ENCODE measurements around the gene DMXL2. TPM values are rescaled to one million over a fixed set of nuclear protein-coding genes. Genes with fewer than 3 reads are reported as not detected.
A peak's percentile ranks its signal among the peaks of the same experiment; 100 is the strongest.

DMXL2 gene
- total and polyA plus RNA-seq, 9 of the 15 experiments (the other 6 are each of a cell fraction or from before 2014, with no cell fraction given) = 9.3 to 57.7 (median 30.7) TPM

GRCh38 chr15:51672155-51672687, 49.6 kb upstream of the DMXL2 start (continued):
- TF ChIP-seq HDAC6 (IDR thresholded peaks at IDR 0.05; ENCODE audit: low read depth, low read length) (no peak), RUNX1 (IDR thresholded peaks at IDR 0.05; ENCODE audit: low read depth) (no peak), NEUROD1 (IDR thresholded peaks at IDR 0.05; ENCODE audit: borderline replicate concordance, low read depth, low read length, partially characterized antibody) (no peak), GATA2 (CRISPR knock-in tag; IDR thresholded peaks at IDR 0.05) (no peak), KLF13 (tag; IDR thresholded peaks at IDR 0.05; ENCODE audit: borderline replicate concordance, low read depth) (no peak), CTBP1 (IDR thresholded peaks at IDR 0.05; ENCODE audit: borderline replicate concordance) (peak; percentile 31; the same call in 1 of the 2 replicates), CEBPB (tag; IDR thresholded peaks at IDR 0.05) (no peak), ZNF318 (IDR thresholded peaks at IDR 0.05; ENCODE audit: borderline replicate concordance in 1 of 2, low read depth in 1 of 2) (no peak), TCF3 (CRISPR knock-in tag; IDR thresholded peaks at IDR 0.05) (no peak), EHMT2 (IDR thresholded peaks at IDR 0.05) (peak; percentile 80), LEF1 (IDR thresholded peaks at IDR 0.05) (peak; percentile 78; the same call in 1 of the 2 replicates), KAT8 (IDR thresholded peaks at IDR 0.05; ENCODE audit: low read depth) (no peak), ZC3H8 (IDR thresholded peaks at IDR 0.05) (no peak), ZZZ3 (IDR thresholded peaks at IDR 0.05) (no peak), HNRNPLL (IDR thresholded peaks at IDR 0.05; ENCODE audit: low read depth, low read length, poor library complexity, severe bottlenecking) (no peak), ZKSCAN1 (IDR thresholded peaks at IDR 0.05; ENCODE audit: low read depth, low read length) (no peak), KDM1A (IDR thresholded peaks at IDR 0.05) (no peak)
- TF ChIP-seq, protein P1, sequence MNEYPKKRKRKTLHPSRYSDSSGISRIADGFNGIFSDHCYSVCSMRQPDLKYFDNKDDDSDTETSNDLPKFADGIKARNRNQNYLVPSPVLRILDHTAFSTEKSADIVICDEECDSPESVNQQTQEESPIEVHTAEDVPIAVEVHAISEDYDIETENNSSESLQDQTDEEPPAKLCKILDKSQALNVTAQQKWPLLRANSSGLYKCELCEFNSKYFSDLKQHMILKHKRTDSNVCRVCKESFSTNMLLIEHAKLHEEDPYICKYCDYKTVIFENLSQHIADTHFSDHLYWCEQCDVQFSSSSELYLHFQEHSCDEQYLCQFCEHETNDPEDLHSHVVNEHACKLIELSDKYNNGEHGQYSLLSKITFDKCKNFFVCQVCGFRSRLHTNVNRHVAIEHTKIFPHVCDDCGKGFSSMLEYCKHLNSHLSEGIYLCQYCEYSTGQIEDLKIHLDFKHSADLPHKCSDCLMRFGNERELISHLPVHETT (CRISPR knock-in tag; conservative IDR thresholded peaks at IDR 0.05 in 1 of 2, IDR thresholded peaks at IDR 0.05 in 1 of 2) = 0 out of 4 replicates have a peak, but pooled peaks of 1 of the 2 experiments have one; percentile 34
- TF ChIP-seq, protein P2, sequence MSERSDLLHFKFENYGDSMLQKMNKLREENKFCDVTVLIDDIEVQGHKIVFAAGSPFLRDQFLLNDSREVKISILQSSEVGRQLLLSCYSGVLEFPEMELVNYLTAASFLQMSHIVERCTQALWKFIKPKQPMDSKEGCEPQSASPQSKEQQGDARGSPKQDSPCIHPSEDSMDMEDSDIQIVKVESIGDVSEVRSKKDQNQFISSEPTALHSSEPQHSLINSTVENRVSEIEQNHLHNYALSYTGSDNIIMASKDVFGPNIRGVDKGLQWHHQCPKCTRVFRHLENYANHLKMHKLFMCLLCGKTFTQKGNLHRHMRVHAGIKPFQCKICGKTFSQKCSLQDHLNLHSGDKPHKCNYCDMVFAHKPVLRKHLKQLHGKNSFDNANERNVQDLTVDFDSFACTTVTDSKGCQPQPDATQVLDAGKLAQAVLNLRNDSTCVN (CRISPR knock-in tag; IDR thresholded peaks at IDR 0.05) = no peak
